K562 (cell line): ENCODE measurements around the gene ZNF554. TPM values are rescaled to one million over a fixed set of nuclear protein-coding genes. Genes with fewer than 3 reads are reported as not detected.

Experiments
- CC2D1A ChIP-seq: fragments of 450-650 bp; IDR thresholded peaks from 2 replicates; pipeline ENCODE4 v1.6.1; 2017; ENCODE audit warnings: mild to moderate bottlenecking
- CREBBP ChIP-seq: IDR thresholded peaks from one replicate; pipeline ENCODE4 v1.6.1; 2012; ENCODE audit warnings: low read depth, mild to moderate bottlenecking, control low read depth, inconsistent platforms, low read length
- DIDO1 ChIP-seq: fragments of 450-650 bp; IDR thresholded peaks from 2 replicates; pipeline ENCODE4 v1.6.1; 2016; ENCODE audit warnings: low read depth, missing biosample characterization, missing genetic modification characterization
- EP300 ChIP-seq: IDR thresholded peaks from 2 replicates; pipeline ENCODE4 v1.6.1; 2012; ENCODE audit warnings: low read length, improper control_type of control experiment
- ESRRA ChIP-seq: fragments of 450-650 bp; IDR thresholded peaks from 2 replicates; pipeline ENCODE4 v1.6.1; 2014; ENCODE audit warnings: low read depth, mild to moderate bottlenecking, moderate library complexity, borderline replicate concordance
- FOXK2 ChIP-seq, 2 experiments: fragments of 450-650 bp; IDR thresholded peaks in 1 of 2; conservative IDR thresholded peaks in 1 of 2; 2 replicates each; pipeline ENCODE4 v1.6.1; 2016; ENCODE audit warnings: low read depth in 2 of 2, mild to moderate bottlenecking in 1 of 2
- NRF1 ChIP-seq, 2 experiments: fragments of 450-650 bp; IDR thresholded peaks in 1 of 2; conservative IDR thresholded peaks in 1 of 2; 2 replicates each; pipeline ENCODE4 v1.6.1; 2014; ENCODE audit warnings: mild to moderate bottlenecking in 2 of 2
- RNF2 ChIP-seq: sonication (generic); IDR thresholded peaks from 2 replicates; pipeline ENCODE4 v1.6.1; 2016
- SETDB1 ChIP-seq: IDR thresholded peaks from one replicate; pipeline ENCODE4 v1.6.1; 2012; ENCODE audit warnings: low read length, control low read depth, inconsistent platforms
- SNIP1 ChIP-seq: fragments of 450-650 bp; IDR thresholded peaks from 2 replicates; pipeline ENCODE4 v1.7.1; 2017; ENCODE audit warnings: low read depth, mild to moderate bottlenecking
- TEAD2 ChIP-seq: fragments of 450-650 bp; IDR thresholded peaks from 2 replicates; pipeline ENCODE4 v1.6.1; 2016; ENCODE audit warnings: missing genetic modification characterization, control low read depth, missing compliant biosample characterization
- TOE1 ChIP-seq, 2 experiments: fragments of 450-650 bp in 1 of 2; sonication (generic) in 1 of 2; formaldehyde crosslinking in 1 of 2; IDR thresholded peaks; 2 replicates each; pipeline versions ENCODE4 v1.7.1 to v1.8.0; 2016 to 2022; ENCODE audit warnings: borderline replicate concordance in 2 of 2, mild to moderate bottlenecking in 2 of 2, antibody characterized with exemption in 1 of 2, inconsistent platforms in 1 of 2, low read depth in 1 of 2, missing genetic modification reagents in 1 of 2, moderate library complexity in 1 of 2
- ZBTB17 ChIP-seq: fragments of 450-650 bp; formaldehyde crosslinking; IDR thresholded peaks from 2 replicates; pipeline ENCODE4 v1.4.0; 2020; ENCODE audit warnings: mild to moderate bottlenecking
- ZFX ChIP-seq: sonication (generic); formaldehyde crosslinking; IDR thresholded peaks from 2 replicates; pipeline ENCODE4 v1.8.0; 2022; ENCODE audit warnings: mild to moderate bottlenecking, missing genetic modification reagents, moderate library complexity
- ZNF280B ChIP-seq: fragments of 250-450 bp; sonication (Bioruptor Pico); IDR thresholded peaks from 2 replicates; pipeline ENCODE4 v1.5.1; 2021; ENCODE audit warnings: mild to moderate bottlenecking
- ZNF431 ChIP-seq: sonication (generic); formaldehyde crosslinking; IDR thresholded peaks from 2 replicates; pipeline ENCODE4 v1.8.0; 2022; ENCODE audit warnings: mild to moderate bottlenecking, missing genetic modification reagents
- polyA plus RNA-seq, 8 experiments: library from polyadenylated mRNA; depleted of rRNA in 4 of 8; stranded (reverse) in 5 of 8; unstranded in 3 of 8; fragments of >200 nt; fragmentation: Nextera tagmentation in 2 of 8; fragmentation: Illumina TruSeq in 1 of 8; extraction: Ambion mirVana in 2 of 8; extraction: Trizol in 1 of 8; gene quantifications; 2 replicates each; pipeline versions ENCODE4 v1.2.1 to v1.2.3, GENCODE V29; 2011 to 2014; ENCODE audit warnings: inconsistent platforms in 1 of 8, missing spikeins in 1 of 8
- total RNA-seq, 7 experiments: library from RNA; depleted of rRNA in 6 of 7; stranded (reverse); fragments of >200 nt in 6 of 7; fragmentation: Illumina TruSeq in 2 of 7; extraction: Trizol in 2 of 7; gene quantifications; 2 replicates each; pipeline versions ENCODE4 v1.2.1 to v1.2.3, GENCODE V29; 2011 to 2021; ENCODE audit warnings: low replicate concordance in 1 of 7
- TF ChIP-seq, protein P1 (sequence below): fragments of 250-450 bp; sonication (Bioruptor Pico); IDR thresholded peaks from 2 replicates; pipeline ENCODE4 v1.4.0; 2020
- TF ChIP-seq, protein P2 (sequence below): IDR thresholded peaks from 2 replicates; pipeline ENCODE4 v1.6.1; 2011; ENCODE audit not compliant: insufficient read length; ENCODE audit errors: extremely low read depth
- TF ChIP-seq, protein P3 (sequence below): fragments of 450-650 bp; IDR thresholded peaks from 2 replicates; pipeline ENCODE4 v1.6.1; 2017; ENCODE audit warnings: antibody characterized with exemption

The ZNF554 gene
- total and polyA plus RNA-seq, 9 of the 15 experiments (the other 6 are each of a cell fraction or from before 2014, with no cell fraction given): 0.07 to 1.8 (median 1.1) TPM

GRCh38 chr19:2819540-2820111 lies at the start of gene ZNF554 (continued):
- TF ChIP-seq ESRRA (peak; percentile 80), TOE1 (IDR thresholded peaks at IDR 0.05; ENCODE audit: borderline replicate concordance) (peak; percentile 45; the same call in 1 of the 2 replicates), TOE1 (CRISPR knock-in tag; IDR thresholded peaks at IDR 0.05; ENCODE audit: borderline replicate concordance, low read depth) (0 out of 2 replicates have a peak, but pooled peaks have one; percentile 75), CC2D1A (peak; percentile 65; the same call in 1 of the 2 replicates), NRF1 (conservative IDR thresholded peaks at IDR 0.05 in 1 of 2, IDR thresholded peaks at IDR 0.05 in 1 of 2) (peak; percentile 96 to 97), ZFX (CRISPR knock-in tag) (peak; percentile 65), EP300 (peak; percentile 45; the same call in 1 of the 2 replicates), ZNF280B (no peak), DIDO1 (tag) (peak; percentile 44; the same call in 1 of the 2 replicates), FOXK2 (conservative IDR thresholded peaks at IDR 0.05 in 1 of 2, IDR thresholded peaks at IDR 0.05 in 1 of 2; ENCODE audit: low read depth in 2 of 2) (peak; percentile 53 to 59; a peak in 3 of 4 replicates), TEAD2 (no peak), SETDB1 (no peak), ZBTB17 (CRISPR knock-in tag) (peak; percentile 82), CREBBP (no peak), SNIP1 (peak; percentile 79), RNF2 (0 out of 2 replicates have a peak, but pooled peaks have one; percentile 40), ZNF431 (CRISPR knock-in tag) (peak; percentile 66; the same call in 1 of the 2 replicates)
- TF ChIP-seq, protein P1, sequence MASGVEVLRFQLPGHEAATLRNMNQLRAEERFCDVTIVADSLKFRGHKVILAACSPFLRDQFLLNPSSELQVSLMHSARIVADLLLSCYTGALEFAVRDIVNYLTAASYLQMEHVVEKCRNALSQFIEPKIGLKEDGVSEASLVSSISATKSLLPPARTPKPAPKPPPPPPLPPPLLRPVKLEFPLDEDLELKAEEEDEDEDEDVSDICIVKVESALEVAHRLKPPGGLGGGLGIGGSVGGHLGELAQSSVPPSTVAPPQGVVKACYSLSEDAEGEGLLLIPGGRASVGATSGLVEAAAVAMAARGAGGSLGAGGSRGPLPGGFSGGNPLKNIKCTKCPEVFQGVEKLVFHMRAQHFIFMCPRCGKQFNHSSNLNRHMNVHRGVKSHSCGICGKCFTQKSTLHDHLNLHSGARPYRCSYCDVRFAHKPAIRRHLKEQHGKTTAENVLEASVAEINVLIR (CRISPR knock-in tag): peak; percentile 75
- TF ChIP-seq, protein P2, sequence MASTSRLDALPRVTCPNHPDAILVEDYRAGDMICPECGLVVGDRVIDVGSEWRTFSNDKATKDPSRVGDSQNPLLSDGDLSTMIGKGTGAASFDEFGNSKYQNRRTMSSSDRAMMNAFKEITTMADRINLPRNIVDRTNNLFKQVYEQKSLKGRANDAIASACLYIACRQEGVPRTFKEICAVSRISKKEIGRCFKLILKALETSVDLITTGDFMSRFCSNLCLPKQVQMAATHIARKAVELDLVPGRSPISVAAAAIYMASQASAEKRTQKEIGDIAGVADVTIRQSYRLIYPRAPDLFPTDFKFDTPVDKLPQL: no peak
- TF ChIP-seq, protein P3, sequence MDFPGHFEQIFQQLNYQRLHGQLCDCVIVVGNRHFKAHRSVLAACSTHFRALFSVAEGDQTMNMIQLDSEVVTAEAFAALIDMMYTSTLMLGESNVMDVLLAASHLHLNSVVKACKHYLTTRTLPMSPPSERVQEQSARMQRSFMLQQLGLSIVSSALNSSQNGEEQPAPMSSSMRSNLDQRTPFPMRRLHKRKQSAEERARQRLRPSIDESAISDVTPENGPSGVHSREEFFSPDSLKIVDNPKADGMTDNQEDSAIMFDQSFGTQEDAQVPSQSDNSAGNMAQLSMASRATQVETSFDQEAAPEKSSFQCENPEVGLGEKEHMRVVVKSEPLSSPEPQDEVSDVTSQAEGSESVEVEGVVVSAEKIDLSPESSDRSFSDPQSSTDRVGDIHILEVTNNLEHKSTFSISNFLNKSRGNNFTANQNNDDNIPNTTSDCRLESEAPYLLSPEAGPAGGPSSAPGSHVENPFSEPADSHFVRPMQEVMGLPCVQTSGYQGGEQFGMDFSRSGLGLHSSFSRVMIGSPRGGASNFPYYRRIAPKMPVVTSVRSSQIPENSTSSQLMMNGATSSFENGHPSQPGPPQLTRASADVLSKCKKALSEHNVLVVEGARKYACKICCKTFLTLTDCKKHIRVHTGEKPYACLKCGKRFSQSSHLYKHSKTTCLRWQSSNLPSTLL: no peak
